H9 (cell line): ENCODE measurements around the gene PUM2. TPM values are rescaled to one million over a fixed set of nuclear protein-coding genes. Genes with fewer than 3 reads are reported as not detected.

ENCODE experiments used
- DNase-seq: peaks from one replicate; pipeline ENCODE4 v3.0.0-alpha.2; 2017
- H2AFZ ChIP-seq: one replicate; pipeline ENCODE4 v1.6.1; 2013; ENCODE audit warnings: mild to moderate bottlenecking, low read length, control low read depth, moderate library complexity
- H2AK5ac ChIP-seq: 2 replicates; pipeline ENCODE4 v1.6.1; 2013; ENCODE audit warnings: low read length, control low read depth, mixed read lengths; ENCODE audit not compliant: insufficient read length
- H2BK120ac ChIP-seq: one replicate; pipeline ENCODE4 v1.6.1; 2013; ENCODE audit warnings: low read depth, mild to moderate bottlenecking, low read length, control low read depth, inconsistent platforms; ENCODE audit not compliant: poor library complexity, severe bottlenecking
- H2BK12ac ChIP-seq: 2 replicates; pipeline ENCODE4 v1.6.1; 2013; ENCODE audit warnings: low read length, control low read depth, mixed read lengths, low read depth; ENCODE audit not compliant: insufficient read length
- H2BK15ac ChIP-seq: 2 replicates; pipeline ENCODE4 v1.6.1; 2013; ENCODE audit warnings: low read depth, low read length, control low read depth
- H2BK20ac ChIP-seq: one replicate; pipeline ENCODE4 v1.6.1; 2013; ENCODE audit warnings: low read depth, mild to moderate bottlenecking, low read length, control low read depth, inconsistent platforms; ENCODE audit not compliant: poor library complexity, severe bottlenecking
- H2BK5ac ChIP-seq: 2 replicates; pipeline ENCODE4 v1.6.1; 2013; ENCODE audit warnings: low read length, control low read depth, mixed read lengths; ENCODE audit not compliant: insufficient read length
- H3K14ac ChIP-seq: 2 replicates; pipeline ENCODE4 v1.6.1; 2013; ENCODE audit warnings: low read length, control low read depth; ENCODE audit not compliant: insufficient read depth
- H3K18ac ChIP-seq: 2 replicates; pipeline ENCODE4 v1.6.1; 2013; ENCODE audit warnings: low read depth, mild to moderate bottlenecking, mixed read lengths, low read length, control low read depth; ENCODE audit not compliant: insufficient read length
- H3K23ac ChIP-seq: 2 replicates; pipeline ENCODE4 v1.6.1; 2013; ENCODE audit warnings: low read length, control low read depth, mixed read lengths, low read depth; ENCODE audit not compliant: insufficient read length
- H3K23me2 ChIP-seq: 2 replicates; pipeline ENCODE4 v1.6.1; 2013; ENCODE audit warnings: low read depth, mild to moderate bottlenecking, mixed read lengths, low read length, control low read depth; ENCODE audit not compliant: insufficient read length, poor library complexity, severe bottlenecking
- H3K27ac ChIP-seq: 2 replicates; pipeline ENCODE4 v1.5.1; 2013; ENCODE audit warnings: low read length, control low read depth, mixed read lengths, low read depth; ENCODE audit not compliant: insufficient read length
- H3K27me3 ChIP-seq: 2 replicates; pipeline ENCODE4 v1.6.1; 2013; ENCODE audit warnings: low read length, control low read depth, inconsistent platforms; ENCODE audit not compliant: insufficient read depth
- H3K4ac ChIP-seq: 2 replicates; pipeline ENCODE4 v1.6.1; 2013; ENCODE audit warnings: low read depth, mild to moderate bottlenecking, control low read depth, inconsistent platforms, low read length, moderate library complexity
- H3K4me1 ChIP-seq: 2 replicates; pipeline ENCODE4 v1.6.1; 2013; ENCODE audit warnings: low read length, control low read depth, inconsistent platforms; ENCODE audit not compliant: insufficient read depth
- H3K4me2 ChIP-seq: 2 replicates; pipeline ENCODE4 v1.6.1; 2013; ENCODE audit warnings: low read length, control low read depth, mixed read lengths; ENCODE audit not compliant: insufficient read length, insufficient read depth
- H3K56ac ChIP-seq: 2 replicates; pipeline ENCODE4 v1.6.1; 2013; ENCODE audit warnings: low read depth, mild to moderate bottlenecking, mixed read lengths, low read length, control low read depth; ENCODE audit not compliant: insufficient read length
- H3K79me1 ChIP-seq: 2 replicates; pipeline ENCODE4 v1.6.1; 2013; ENCODE audit warnings: low read depth, mild to moderate bottlenecking, moderate library complexity, low read length, control low read depth, inconsistent platforms; ENCODE audit not compliant: insufficient read depth, poor library complexity, severe bottlenecking
- H3K79me2 ChIP-seq: 2 replicates; pipeline ENCODE4 v1.6.1; 2013; ENCODE audit warnings: low read length, control low read depth, inconsistent platforms; ENCODE audit not compliant: insufficient read depth
- H3K9ac ChIP-seq: 2 replicates; pipeline ENCODE4 v1.6.1; 2013; ENCODE audit warnings: low read length, control low read depth, mixed read lengths; ENCODE audit not compliant: insufficient read length; ENCODE audit errors: extremely low read depth
- H3K9me3 ChIP-seq: one replicate; pipeline ENCODE4 v1.6.1; 2013; ENCODE audit warnings: low read depth, low read length, inconsistent platforms; ENCODE audit not compliant: control insufficient read depth
- H3T11ph ChIP-seq: one replicate; pipeline ENCODE4 v1.6.1; 2013; ENCODE audit warnings: mild to moderate bottlenecking, low read length, control low read depth, inconsistent platforms
- H4K20me1 ChIP-seq: one replicate; pipeline ENCODE4 v1.6.1; 2013; ENCODE audit not compliant: control insufficient read depth, insufficient read length, insufficient read depth
- H4K5ac ChIP-seq: 2 replicates; pipeline ENCODE4 v1.6.1; 2013; ENCODE audit warnings: low read depth, mild to moderate bottlenecking, mixed read lengths, low read length, control low read depth; ENCODE audit not compliant: insufficient read length
- H4K8ac ChIP-seq: replicated peaks from 2 replicates; pipeline ENCODE4 v1.6.1; 2013; ENCODE audit warnings: low read length, control low read depth, mixed read lengths, low read depth; ENCODE audit not compliant: insufficient read length
- H4K91ac ChIP-seq: 2 replicates; pipeline ENCODE4 v1.6.1; 2013; ENCODE audit warnings: low read depth, mild to moderate bottlenecking, moderate library complexity, mixed read lengths, low read length, control low read depth; ENCODE audit not compliant: insufficient read length
- H3K27ac Mint-ChIP-seq, 3 experiments: 2 replicates in 2 of 3; 3 replicates in 1 of 3; pipeline ENCODE4 v1.8.0; 2020 to 2021; ENCODE audit warnings: mixed read lengths in 3 of 3, mild to moderate bottlenecking in 1 of 3, moderate library complexity in 1 of 3
- H3K27me3 Mint-ChIP-seq: 2 replicates; pipeline ENCODE4 v1.8.0; 2021; ENCODE audit warnings: low read depth, mild to moderate bottlenecking, moderate library complexity, mixed read lengths
- H3K36me3 Mint-ChIP-seq, 3 experiments: 2 replicates in 2 of 3; 3 replicates in 1 of 3; pipeline ENCODE4 v1.8.0; 2020 to 2021; ENCODE audit warnings: low read depth in 3 of 3, mixed read lengths in 3 of 3; ENCODE audit not compliant: insufficient read depth in 1 of 3
- H3K4me1 Mint-ChIP-seq, 2 experiments: 2 replicates each; pipeline ENCODE4 v1.8.0; 2020; ENCODE audit warnings: mixed read lengths in 2 of 2
- H3K4me3 Mint-ChIP-seq, 2 experiments: 2 replicates in 1 of 2; 3 replicates in 1 of 2; pipeline ENCODE4 v1.8.0; 2020 to 2021; ENCODE audit warnings: mild to moderate bottlenecking in 2 of 2, mixed read lengths in 2 of 2, moderate library complexity in 1 of 2
- H3K9me3 Mint-ChIP-seq, 2 experiments: 2 replicates in 1 of 2; 3 replicates in 1 of 2; pipeline ENCODE4 v1.8.0; 2020; ENCODE audit warnings: mild to moderate bottlenecking in 2 of 2, mixed read lengths in 2 of 2, moderate library complexity in 1 of 2
- WGBS: extraction: QIAGEN DNeasy Blood & Tissue Kit; methylation state at CpG from one replicate; pipeline ENCODE4 v1.1.7; 2013; ENCODE audit warnings: missing lambda C conversion rate, low lambda C conversion rate, mixed read lengths; ENCODE audit not compliant: insufficient read length; ENCODE audit errors: extremely low coverage; 5-methylcytosine and 5-hydroxymethylcytosine counted together
- total RNA-seq: library from RNA; stranded (reverse); gene quantifications from 2 replicates; pipeline ENCODE4 v1.2.1, GENCODE V29; 2021
- TF ChIP-seq, protein P1 (sequence below): fragments of 200-600 bp; sonication (generic); conservative IDR thresholded peaks from 3 replicates; pipeline ENCODE4 v1.8.0; 2021; ENCODE audit warnings: antibody characterized with exemption, mild to moderate bottlenecking

PUM2 gene
- total RNA-seq, 1 experiment from 2014 or later: 96.6 TPM

GRCh38 chr2:20355131-20355530, 4.5 kb upstream of the PUM2 start:
- Histone ChIP-seq H2BK15ac (no peak overlapping the region), H2AK5ac (no peak overlapping the region), H3K23me2 (peaks cover 7% of the 10 kb centered on the region), H3K79me1 (no peaks in the 10 kb centered on the region), H3K9ac (no peak overlapping the region), H3K56ac (no peak overlapping the region), H3K27me3 (no peaks in the 10 kb centered on the region), H2BK12ac (no peak overlapping the region), H2BK120ac (no peak overlapping the region), H4K91ac (no peak overlapping the region), H2BK5ac (no peak overlapping the region), H3T11ph (no peak overlapping the region), H2AFZ (no peak overlapping the region), H3K27ac (no peak overlapping the region), H3K9me3 (no peaks in the 10 kb centered on the region), H3K23ac (no peak overlapping the region), H3K4me2 (no peak overlapping the region), H4K5ac (no peak overlapping the region), H3K4me1 (no peaks in the 10 kb centered on the region), H3K14ac (no peak overlapping the region), H4K8ac (no peak overlapping the region), H4K20me1 (no peaks in the 10 kb centered on the region), H3K79me2 (no peaks in the 10 kb centered on the region), H3K4ac (no peak overlapping the region), H2BK20ac (no peak overlapping the region), H3K18ac (no peak overlapping the region)
- Mint-ChIP-seq H3K9me3 (no peaks in the 10 kb centered on the region), H3K27me3 (no peaks in the 10 kb centered on the region), H3K4me1 (no peaks in the 10 kb centered on the region; a peak in 4 of 4 replicates), H3K36me3 (no peaks in the 10 kb centered on the region), H3K27ac (no peak overlapping the region), H3K4me3 (no peak overlapping the region)
- no CpG with 5 or more reads among the region's 2 CpGs for WGBS
- TF ChIP-seq, protein P1, sequence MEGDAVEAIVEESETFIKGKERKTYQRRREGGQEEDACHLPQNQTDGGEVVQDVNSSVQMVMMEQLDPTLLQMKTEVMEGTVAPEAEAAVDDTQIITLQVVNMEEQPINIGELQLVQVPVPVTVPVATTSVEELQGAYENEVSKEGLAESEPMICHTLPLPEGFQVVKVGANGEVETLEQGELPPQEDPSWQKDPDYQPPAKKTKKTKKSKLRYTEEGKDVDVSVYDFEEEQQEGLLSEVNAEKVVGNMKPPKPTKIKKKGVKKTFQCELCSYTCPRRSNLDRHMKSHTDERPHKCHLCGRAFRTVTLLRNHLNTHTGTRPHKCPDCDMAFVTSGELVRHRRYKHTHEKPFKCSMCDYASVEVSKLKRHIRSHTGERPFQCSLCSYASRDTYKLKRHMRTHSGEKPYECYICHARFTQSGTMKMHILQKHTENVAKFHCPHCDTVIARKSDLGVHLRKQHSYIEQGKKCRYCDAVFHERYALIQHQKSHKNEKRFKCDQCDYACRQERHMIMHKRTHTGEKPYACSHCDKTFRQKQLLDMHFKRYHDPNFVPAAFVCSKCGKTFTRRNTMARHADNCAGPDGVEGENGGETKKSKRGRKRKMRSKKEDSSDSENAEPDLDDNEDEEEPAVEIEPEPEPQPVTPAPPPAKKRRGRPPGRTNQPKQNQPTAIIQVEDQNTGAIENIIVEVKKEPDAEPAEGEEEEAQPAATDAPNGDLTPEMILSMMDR: no peak
- no peak for DNase-seq
